Transverse colon (tissue), 4 donors: ENCODE measurements around the gene NUP50. TPM values are rescaled to one million over a fixed set of nuclear protein-coding genes. Genes with fewer than 3 reads are reported as not detected.

Source experiments
- DNase-seq: peaks from one replicate; pipeline ENCODE4 v3.0.0-alpha.2; 2019
- H3K27ac ChIP-seq, 4 donors: fragments of 200-600 bp; sonication (generic); 2 replicates each; pipeline ENCODE4 v1.5.1; 2016 to 2018; ENCODE audit warnings: inconsistent platforms in 4 of 4
- H3K27me3 ChIP-seq: fragments of 200-600 bp; sonication (generic); 2 replicates; pipeline ENCODE4 v1.5.1; 2017; ENCODE audit warnings: inconsistent platforms
- H3K36me3 ChIP-seq, 4 donors: fragments of 200-600 bp; sonication (generic); 2 replicates each; pipeline ENCODE4 v1.5.1; 2017 to 2019; ENCODE audit warnings: inconsistent platforms in 4 of 4
- H3K4me1 ChIP-seq, 4 donors: fragments of 200-600 bp; sonication (generic); 2 replicates each; pipeline ENCODE4 v1.5.1; 2017 to 2020; ENCODE audit warnings: inconsistent platforms in 4 of 4
- H3K4me3 ChIP-seq, 4 donors: fragments of 200-600 bp; sonication (generic); 1 replicate in 1 of 4; 2 replicates in 3 of 4; pipeline versions ENCODE4 v1.5.1 to v1.6.1; 2017 to 2019; ENCODE audit warnings: inconsistent platforms in 4 of 4
- H3K9me3 ChIP-seq, 2 donors: fragments of 200-600 bp; sonication (generic); 2 replicates each; pipeline ENCODE4 v1.5.1; 2017 to 2019; ENCODE audit warnings: inconsistent platforms in 2 of 2
- CTCF ChIP-seq, 5 experiments: fragments of 200-600 bp in 3 of 5; fragments of 450-650 bp in 2 of 5; sonication (generic) in 3 of 5; IDR thresholded peaks; 1 replicate in 2 of 5; 2 replicates in 3 of 5; pipeline ENCODE4 v1.5.1; 2016 to 2017; ENCODE audit warnings: antibody characterized with exemption in 5 of 5, inconsistent platforms in 3 of 5, mild to moderate bottlenecking in 2 of 5, moderate library complexity in 1 of 5
- EP300 ChIP-seq: sonication (generic); formaldehyde crosslinking; IDR thresholded peaks from one replicate; pipeline ENCODE4 v1.6.1; 2017; ENCODE audit warnings: antibody characterized with exemption, low read depth
- POLR2A ChIP-seq: fragments of 450-650 bp; IDR thresholded peaks from one replicate; pipeline ENCODE4 v1.6.1; 2016; ENCODE audit warnings: antibody characterized with exemption, mild to moderate bottlenecking, moderate library complexity
- POLR2AphosphoS5 ChIP-seq, 3 donors: sonication (generic); formaldehyde crosslinking; IDR thresholded peaks; one replicate each; pipeline ENCODE4 v1.6.1; 2016; ENCODE audit warnings: antibody characterized with exemption in 3 of 3
- WGBS, 2 donors: methylation state at CpG; one replicate each; pipeline ENCODE4 v1.1.5; 2018; ENCODE audit warnings: low coverage in 1 of 2; 5-methylcytosine and 5-hydroxymethylcytosine counted together
- in situ Hi-C, 4 donors: fragments of 200-750 bp; cut with MboI; loops; one replicate each; pipeline versions ENCODE4 v1.15.0 to v1.15.1; 2017; ENCODE audit warnings: low sequenced_read_pairs in 3 of 4, low pct_ligation_motif_present in 1 of 4, low pct_unique_long_range_greater_than_20kb in 1 of 4
- intact Hi-C: fragments of 100-400 bp; cut with DNase I; formaldehyde crosslinking; loops from one replicate; pipeline ENCODE4 v1.15.1; 2023; ENCODE audit warnings: low total_unique reads
- total RNA-seq, 4 donors: library from RNA; depleted of rRNA; stranded (reverse); fragments of >200 nt; gene quantifications; one replicate each; pipeline ENCODE4 v1.1.0, GENCODE V29; 2016

The NUP50 gene
- total RNA-seq, 4 donors from 2014 or later = 47.0 to 152 (median 73.5) TPM

DNA sequence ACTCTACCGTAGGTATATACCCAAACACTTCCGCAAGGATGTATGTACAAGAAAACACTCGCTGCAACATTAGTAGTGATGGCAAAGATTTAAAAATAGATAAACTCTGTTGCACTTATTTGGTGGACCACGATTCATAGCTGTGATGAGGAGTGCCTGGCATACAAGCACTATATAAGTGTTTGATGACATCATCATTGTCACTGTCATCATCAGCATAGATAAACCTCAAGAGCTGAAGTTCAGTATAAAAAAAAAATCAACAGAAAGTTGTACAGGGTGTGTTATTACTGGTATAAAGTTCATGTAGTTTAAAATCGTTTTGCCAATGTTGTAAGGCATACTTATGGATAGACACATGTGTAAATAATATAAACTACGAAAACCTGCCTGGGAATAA is 24.0 kb upstream of the NUP50 start:
- TF ChIP-seq CTCF (IDR thresholded peaks at IDR 0.05) (no peak), POLR2AphosphoS5 (IDR thresholded peaks at IDR 0.05) (no peak), POLR2A (no peak), EP300 (no peak)
- peaks cover under 1% of the 10 kb centered on the region in 2 donors for H3K9me3 ChIP-seq
- DNase-seq = no peak
- WGBS, 2 donors = 81 to 88% methylated on average over 6 of the region's 6 CpGs
- no peak overlapping the region for H3K27ac ChIP-seq
- H3K4me3 ChIP-seq = no peak overlapping the region
- H3K4me1 ChIP-seq = no peaks in the 10 kb centered on the region
- no peaks in the 10 kb centered on the region for H3K27me3 ChIP-seq
- H3K36me3 ChIP-seq = peaks cover 0 to 4% (median under 1%) of the 10 kb centered on the region in 4 donors
- intact Hi-C loops (no loop called here), in situ Hi-C loops (no loop called here)

- in situ Hi-C loops (no loop called here), intact Hi-C loops (no loop called here)
- H3K9me3 ChIP-seq = no peaks in the 10 kb centered on the region
- no peak overlapping the region for H3K27ac ChIP-seq
- TF ChIP-seq CTCF (IDR thresholded peaks at IDR 0.05) (no peak), POLR2A (no peak), EP300 (no peak), POLR2AphosphoS5 (IDR thresholded peaks at IDR 0.05) (no peak)
- H3K4me1 ChIP-seq = no peaks in the 10 kb centered on the region
- H3K36me3 ChIP-seq = no peaks in the 10 kb centered on the region
- 84 to 90% methylated on average over 10 to 15 of the region's 15 CpGs for WGBS, 2 donors
- DNase-seq = no peak
- H3K27me3 ChIP-seq = no peaks in the 10 kb centered on the region
- H3K4me3 ChIP-seq = no peak overlapping the region
These were observed 21.3 kb upstream of the NUP50 start for GRCh38 chr22:45142376-45142775.

GRCh38 chr22:45144916-45145315 is 18.8 kb upstream of the NUP50 start:
- WGBS, 2 donors = 58 to 67% methylated on average over 1 of the region's 1 CpG
- DNase-seq = no peak
- H3K27me3 ChIP-seq = no peaks in the 10 kb centered on the region
- no peaks in the 10 kb centered on the region for H3K9me3 ChIP-seq
- peaks cover 0 to under 1% (median 0%) of the 10 kb centered on the region in 4 donors for H3K4me1 ChIP-seq
- intact Hi-C loops (no loop called here), in situ Hi-C loops (no loop called here)
- TF ChIP-seq EP300 (no peak), POLR2A (no peak), POLR2AphosphoS5 (IDR thresholded peaks at IDR 0.05) (no peak), CTCF (IDR thresholded peaks at IDR 0.05) (no peak)
- H3K4me3 ChIP-seq = no peak overlapping the region
- no peak overlapping the region for H3K27ac ChIP-seq
- H3K36me3 ChIP-seq = no peaks in the 10 kb centered on the region

- DNase-seq = no peak
- no peak for TF ChIP-seq POLR2A
- no peak for TF ChIP-seq CTCF (IDR thresholded peaks at IDR 0.05)
- no peak for TF ChIP-seq POLR2AphosphoS5 (IDR thresholded peaks at IDR 0.05)
- TF ChIP-seq EP300 = no peak
- no peak overlapping the region for H3K4me3 ChIP-seq
- H3K9me3 ChIP-seq = no peaks in the 10 kb centered on the region
- in situ Hi-C loops = no loop called here
- no peaks in the 10 kb centered on the region for H3K27me3 ChIP-seq
- intact Hi-C loops = no loop called here
- whole genome bisulfite sequencing, 2 donors = 69 to 73% methylated on average over 2 of the region's 2 CpGs
- H3K27ac ChIP-seq = peak overlapping the region in 1 of 4 donors; percentile 16
- H3K4me1 ChIP-seq = peaks cover 0 to 15% (median 2%) of the 10 kb centered on the region in 4 donors
- H3K36me3 ChIP-seq = no peaks in the 10 kb centered on the region
These were observed 14.1 kb upstream of the NUP50 start for GRCh38 chr22:45149671-45150070.
